CD4-positive, CD25-positive, alpha-beta regulatory T cell (primary cell): ENCODE results near the gene AGFG1. TPM values are rescaled to one million over a fixed set of nuclear protein-coding genes. Genes with fewer than 3 reads are reported as not detected.

Source experiments
- ATAC-seq, 2 donors: fragments of 150-1000 bp; cut with Tn5 transposase; one replicate each; pipeline ENCODE4 v1.10.0; 2021; ENCODE audit warnings: low read depth in 2 of 2, moderate number of reproducible peaks in 2 of 2, moderate library complexity in 1 of 2
- DNase-seq, 3 donors: peaks; one replicate each; pipeline versions ENCODE4 v3.0.0 to v3.0.0-alpha.2; 2012 to 2022; ENCODE audit warnings: mixed read lengths in 1 of 3
- H3K27ac ChIP-seq: one replicate; pipeline ENCODE4 v1.7.0; 2013; ENCODE audit warnings: mild to moderate bottlenecking, low read length; ENCODE audit not compliant: insufficient read depth, poor library complexity, severe bottlenecking
- H3K27me3 ChIP-seq: one replicate; pipeline ENCODE4 v1.7.0; 2013; ENCODE audit warnings: low read length; ENCODE audit not compliant: control insufficient read depth, insufficient read depth
- H3K36me3 ChIP-seq: one replicate; pipeline ENCODE4 v1.7.0; 2013; ENCODE audit warnings: mild to moderate bottlenecking, low read length, moderate library complexity; ENCODE audit not compliant: control insufficient read depth, insufficient read depth
- H3K4me1 ChIP-seq: 2 replicates; pipeline ENCODE4 v1.7.0; 2013; ENCODE audit warnings: mild to moderate bottlenecking, low read length; ENCODE audit not compliant: insufficient read depth, control insufficient read depth, poor library complexity, severe bottlenecking
- H3K4me3 ChIP-seq: one replicate; pipeline ENCODE4 v1.7.0; 2013; ENCODE audit warnings: low read depth, mild to moderate bottlenecking, low read length, moderate library complexity
- H3K9me3 ChIP-seq, 2 experiments: 1 replicate in 1 of 2; 2 replicates in 1 of 2; pipeline ENCODE4 v1.7.0; 2013; ENCODE audit warnings: low read length in 2 of 2, mild to moderate bottlenecking in 1 of 2, moderate library complexity in 1 of 2; ENCODE audit not compliant: control insufficient read depth in 2 of 2
- H3K27ac Mint-ChIP-seq, 3 donors: one replicate each; pipeline ENCODE4 v1.8.0; 2020 to 2022; ENCODE audit warnings: mild to moderate bottlenecking in 3 of 3, mixed read lengths in 3 of 3, moderate library complexity in 2 of 3
- H3K27me3 Mint-ChIP-seq: one replicate; pipeline ENCODE4 v1.8.0; 2022; ENCODE audit warnings: mild to moderate bottlenecking, mixed read lengths
- H3K36me3 Mint-ChIP-seq: one replicate; pipeline ENCODE4 v1.8.0; 2020; ENCODE audit warnings: mixed read lengths
- H3K4me1 Mint-ChIP-seq, 4 donors: one replicate each; pipeline ENCODE4 v1.8.0; 2020 to 2022; ENCODE audit warnings: mixed read lengths in 4 of 4, mild to moderate bottlenecking in 1 of 4
- H3K4me3 Mint-ChIP-seq, 4 donors: one replicate each; pipeline ENCODE4 v1.8.0; 2020 to 2022; ENCODE audit warnings: mild to moderate bottlenecking in 4 of 4, mixed read lengths in 4 of 4, moderate library complexity in 3 of 4
- H3K9me3 Mint-ChIP-seq, 7 donors: one replicate each; pipeline ENCODE4 v1.8.0; 2020 to 2022; ENCODE audit warnings: mixed read lengths in 7 of 7, mild to moderate bottlenecking in 3 of 7, moderate library complexity in 2 of 7
- polyA plus RNA-seq, 4 donors: library from polyadenylated mRNA; unstranded; fragments of 300-500 nt; fragmentation: Illumina TruSeq; gene quantifications; one replicate each; pipeline ENCODE4 v1.2.3, GENCODE V29; 2021
- total RNA-seq: library from RNA; stranded (reverse); gene quantifications from one replicate; pipeline ENCODE4 v1.2.3, GENCODE V29; 2022

Gene AGFG1
- total and polyA plus RNA-seq, 5 donors from 2014 or later: 14.9 to 64.0 (median 24.7) TPM

DNA sequence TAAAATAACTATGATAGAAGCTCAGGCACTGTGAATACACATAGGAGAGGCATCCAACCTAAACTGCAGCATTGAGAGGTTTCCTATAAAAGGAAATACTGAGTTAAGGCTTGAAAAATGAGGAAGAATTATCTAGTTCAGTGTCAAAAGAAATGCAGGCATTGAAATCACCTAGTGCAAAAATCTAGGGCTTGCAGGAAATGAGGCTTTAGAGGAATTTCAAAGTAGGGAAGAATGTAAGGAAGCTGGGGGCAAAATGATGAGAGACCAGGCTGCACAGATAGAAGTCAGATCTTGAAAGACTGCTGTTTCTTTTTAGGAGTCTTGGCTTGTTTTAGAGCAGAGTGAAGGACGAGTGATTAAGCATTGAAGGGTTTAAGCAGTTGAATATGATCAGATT, 98.7 kb downstream of the AGFG1 start:
- no peaks in the 10 kb centered on the region for H3K36me3 Mint-ChIP-seq
- Histone ChIP-seq H3K36me3 (no peaks in the 10 kb centered on the region), H3K27me3 (no peaks in the 10 kb centered on the region), H3K4me3 (no peak overlapping the region), H3K9me3 (no peaks in the 10 kb centered on the region), H3K27ac (no peak overlapping the region), H3K4me1 (no peaks in the 10 kb centered on the region)
- H3K9me3 Mint-ChIP-seq: peaks cover 0 to 2% (median 0%) of the 10 kb centered on the region in 7 donors
- no peak overlapping the region for H3K27ac Mint-ChIP-seq
- H3K4me3 Mint-ChIP-seq: no peak overlapping the region
- DNase-seq: no peak
- H3K27me3 Mint-ChIP-seq: no peaks in the 10 kb centered on the region
- ATAC-seq: no peak
- H3K4me1 Mint-ChIP-seq: peaks cover 0 to 10% (median 1%) of the 10 kb centered on the region in 4 donors

DNA sequence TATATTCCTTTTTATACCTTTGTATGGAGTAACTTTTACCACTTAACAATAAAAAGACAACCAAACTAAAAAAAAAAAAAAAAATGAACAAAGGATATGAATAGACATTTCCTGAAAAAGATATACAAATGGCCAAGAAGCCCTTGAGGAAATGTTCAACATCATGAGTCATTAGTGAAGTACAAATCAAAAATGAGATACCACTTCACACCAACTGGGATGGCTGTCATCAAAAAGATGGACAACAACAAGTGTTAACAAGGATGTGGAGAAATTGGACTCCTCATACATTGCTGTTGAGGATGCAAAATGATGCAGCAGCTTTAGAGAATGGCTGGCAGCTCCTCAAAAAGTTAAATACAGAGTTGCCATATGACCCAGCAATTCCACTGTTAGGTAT, 104.2 kb downstream of the AGFG1 start:
- no peaks in the 10 kb centered on the region for H3K36me3 Mint-ChIP-seq

DNA sequence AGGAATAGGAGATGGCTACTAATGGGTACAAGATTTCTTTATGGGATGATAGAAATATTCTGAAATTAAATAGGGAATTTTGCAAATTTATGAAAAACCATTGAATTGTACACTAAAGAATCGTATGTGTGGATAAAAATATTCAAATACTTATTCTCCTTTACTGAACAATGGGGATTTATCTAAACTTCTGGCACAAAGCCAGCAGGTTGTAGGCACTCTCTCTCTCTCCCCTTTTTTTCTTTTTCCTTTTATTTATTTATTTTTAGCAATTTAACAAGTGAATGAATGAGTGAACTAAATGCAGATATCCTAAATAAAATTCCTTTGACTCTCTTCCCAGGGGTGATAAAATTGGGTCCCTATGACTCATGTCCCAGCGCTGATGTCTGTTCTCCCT, 104.9 kb downstream of the AGFG1 start:
- Histone ChIP-seq H3K4me3 (no peak overlapping the region), H3K4me1 (no peaks in the 10 kb centered on the region), H3K27ac (no peak overlapping the region), H3K36me3 (no peaks in the 10 kb centered on the region), H3K9me3 (peaks cover under 1 to 1% of the 10 kb centered on the region in 2 experiments), H3K27me3 (peaks cover 11% of the 10 kb centered on the region)
- DNase-seq (no peak), ATAC-seq (no peak)
- H3K4me1 Mint-ChIP-seq: peaks cover 0 to 2% (median under 1%) of the 10 kb centered on the region in 4 donors
- H3K27ac Mint-ChIP-seq: no peak overlapping the region
- peak overlapping the region in 1 of 4 donors; percentile 59 for H3K4me3 Mint-ChIP-seq
- no peaks in the 10 kb centered on the region for H3K36me3 Mint-ChIP-seq
- H3K9me3 Mint-ChIP-seq: peaks cover 0 to 2% (median 1%) of the 10 kb centered on the region in 7 donors
- H3K27me3 Mint-ChIP-seq: peaks cover 24% of the 10 kb centered on the region

More for the DNA sequence above, 104.2 kb downstream of the AGFG1 start:
- no peak for ATAC-seq
- Histone ChIP-seq H3K4me3 (no peak overlapping the region), H3K36me3 (no peaks in the 10 kb centered on the region), H3K9me3 (no peaks in the 10 kb centered on the region), H3K27me3 (peaks cover 11% of the 10 kb centered on the region), H3K27ac (no peak overlapping the region), H3K4me1 (no peaks in the 10 kb centered on the region)
- H3K4me1 Mint-ChIP-seq: peaks cover 0 to 2% (median under 1%) of the 10 kb centered on the region in 4 donors
- H3K4me3 Mint-ChIP-seq: no peak overlapping the region
- DNase-seq: no peak
- H3K9me3 Mint-ChIP-seq: peaks cover 0 to 2% (median 0%) of the 10 kb centered on the region in 7 donors
- H3K27me3 Mint-ChIP-seq: peaks cover 19% of the 10 kb centered on the region
- H3K27ac Mint-ChIP-seq: no peak overlapping the region

DNA sequence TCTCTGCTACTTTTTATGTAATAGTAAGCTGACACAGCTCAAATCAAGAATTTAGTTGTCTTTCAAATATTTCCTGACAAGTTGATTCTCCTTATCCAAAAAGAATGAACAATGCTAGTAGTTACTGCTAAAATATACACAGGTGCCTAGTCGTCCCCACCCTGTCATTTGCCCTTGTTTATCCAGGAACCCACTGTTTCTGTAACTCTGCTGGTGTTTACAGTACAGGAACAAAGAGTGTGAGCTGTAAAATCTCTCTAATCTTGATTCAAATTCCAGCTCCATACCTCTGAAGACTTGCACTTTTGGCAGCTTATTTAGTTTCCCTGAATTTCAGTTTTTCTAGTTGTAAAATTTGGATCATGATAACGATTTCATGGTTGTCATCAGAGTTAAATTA, 105.6 kb downstream of the AGFG1 start:
- no peak overlapping the region for H3K4me3 ChIP-seq
- Mint-ChIP-seq H3K4me1 (peaks cover 0 to 2% (median under 1%) of the 10 kb centered on the region in 4 donors), H3K27me3 (peaks cover 24% of the 10 kb centered on the region), H3K27ac (no peak overlapping the region), H3K4me3 (no peak overlapping the region), H3K9me3 (peaks cover 0 to 9% (median 4%) of the 10 kb centered on the region in 7 donors), H3K36me3 (peaks cover 7% of the 10 kb centered on the region)
- no peak overlapping the region for H3K27ac ChIP-seq
- no peak for ATAC-seq
- no peaks in the 10 kb centered on the region for H3K4me1 ChIP-seq
- peaks cover 12% of the 10 kb centered on the region for H3K27me3 ChIP-seq
- no peak for DNase-seq
- H3K36me3 ChIP-seq: peaks cover 2% of the 10 kb centered on the region
- peaks cover 8% of the 10 kb centered on the region in 2 experiments for H3K9me3 ChIP-seq

DNA sequence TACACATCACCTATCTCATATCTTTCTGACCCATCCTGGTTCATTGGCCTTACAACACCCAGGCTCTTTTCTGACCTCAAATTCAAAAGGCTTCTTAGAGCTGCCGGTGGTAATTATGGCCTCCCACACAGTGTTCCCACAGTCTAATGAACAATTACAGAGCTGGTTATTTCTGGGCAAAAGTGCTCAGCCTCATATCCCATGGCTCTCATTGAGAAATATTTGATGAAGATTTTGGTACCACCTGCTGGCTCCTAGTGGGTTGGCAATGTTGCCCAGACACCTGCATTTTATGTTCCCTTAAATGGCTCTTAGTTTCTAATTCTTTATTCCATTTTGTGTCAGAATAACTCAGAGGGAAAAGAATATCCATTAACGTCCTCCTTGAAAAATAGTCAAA, 106.7 kb downstream of the AGFG1 start:
- Mint-ChIP-seq H3K27ac (no peak overlapping the region), H3K4me1 (no peaks in the 10 kb centered on the region), H3K4me3 (no peak overlapping the region), H3K9me3 (peaks cover 0 to 13% (median 6%) of the 10 kb centered on the region in 7 donors), H3K27me3 (peaks cover 27% of the 10 kb centered on the region), H3K36me3 (peaks cover 9% of the 10 kb centered on the region)
- ATAC-seq (no peak), DNase-seq (no peak)
- Histone ChIP-seq H3K27me3 (peaks cover 13% of the 10 kb centered on the region), H3K27ac (no peak overlapping the region), H3K4me1 (no peaks in the 10 kb centered on the region), H3K36me3 (peaks cover 2% of the 10 kb centered on the region), H3K9me3 (peaks cover 13 to 19% of the 10 kb centered on the region in 2 experiments), H3K4me3 (no peak overlapping the region)

DNA sequence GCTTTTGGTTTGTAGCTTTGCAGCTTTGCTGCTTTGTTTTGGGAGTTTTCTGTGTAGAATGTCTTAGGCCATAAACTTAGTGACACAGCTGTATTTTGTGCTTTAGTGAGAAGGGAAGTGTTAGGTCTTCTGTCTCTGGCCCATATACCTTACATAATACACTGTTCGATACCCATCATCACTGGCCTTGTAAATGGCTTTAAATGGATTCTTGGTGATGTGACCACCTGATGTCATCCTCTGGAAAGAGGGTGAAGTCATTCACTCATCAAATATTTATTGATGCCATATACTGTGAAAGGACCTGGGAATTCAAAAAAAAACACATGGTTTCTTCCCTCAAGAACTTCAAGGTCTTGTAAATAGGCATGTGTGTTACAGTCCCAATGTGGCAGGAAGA, 107.8 kb downstream of the AGFG1 start:
- no peak for DNase-seq
- Histone ChIP-seq H3K4me1 (no peaks in the 10 kb centered on the region), H3K36me3 (peaks cover 2% of the 10 kb centered on the region), H3K4me3 (no peak overlapping the region), H3K27ac (no peak overlapping the region), H3K9me3 (peaks cover 13 to 21% of the 10 kb centered on the region in 2 experiments), H3K27me3 (peaks cover 13% of the 10 kb centered on the region)
- Mint-ChIP-seq H3K27ac (no peak overlapping the region), H3K4me3 (no peak overlapping the region), H3K9me3 (peaks cover 0 to 16% (median 6%) of the 10 kb centered on the region in 7 donors), H3K36me3 (peaks cover 9% of the 10 kb centered on the region), H3K4me1 (no peaks in the 10 kb centered on the region), H3K27me3 (peaks cover 36% of the 10 kb centered on the region)
- no peak for ATAC-seq

DNA sequence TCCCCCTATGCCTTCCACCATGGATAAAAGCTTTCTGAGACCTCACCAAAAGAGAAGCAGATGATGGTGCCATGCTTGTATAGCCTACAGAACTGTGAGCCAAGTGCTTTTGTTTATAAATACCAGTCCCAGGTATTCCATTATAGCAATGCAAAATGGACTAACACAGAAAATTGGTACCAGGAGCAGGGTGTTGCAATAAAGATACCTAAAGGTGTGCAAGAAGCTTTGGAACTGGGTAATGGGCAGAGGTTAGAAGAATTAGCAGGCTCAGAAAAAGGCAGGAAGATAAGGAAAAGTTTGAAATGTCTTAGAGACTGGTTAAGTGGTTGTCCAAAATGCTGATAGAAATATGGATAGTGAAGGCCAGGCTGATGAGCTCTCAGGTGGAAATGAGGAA, 110.4 kb downstream of the AGFG1 start:
- H3K27ac Mint-ChIP-seq: no peak overlapping the region
- H3K4me1 Mint-ChIP-seq: no peaks in the 10 kb centered on the region
- H3K4me1 ChIP-seq: no peaks in the 10 kb centered on the region
- H3K9me3 Mint-ChIP-seq: peaks cover 0 to 16% (median 6%) of the 10 kb centered on the region in 7 donors
- H3K27ac ChIP-seq: no peak overlapping the region
- peaks cover 37% of the 10 kb centered on the region for H3K27me3 Mint-ChIP-seq
- H3K9me3 ChIP-seq: peaks cover 13 to 21% of the 10 kb centered on the region in 2 experiments
- DNase-seq: no peak
- H3K27me3 ChIP-seq: peaks cover 8% of the 10 kb centered on the region
- ATAC-seq: no peak
- peaks cover 2% of the 10 kb centered on the region for H3K36me3 ChIP-seq
- H3K36me3 Mint-ChIP-seq: peaks cover 9% of the 10 kb centered on the region
- no peak overlapping the region for H3K4me3 ChIP-seq
- no peak overlapping the region for H3K4me3 Mint-ChIP-seq

DNA sequence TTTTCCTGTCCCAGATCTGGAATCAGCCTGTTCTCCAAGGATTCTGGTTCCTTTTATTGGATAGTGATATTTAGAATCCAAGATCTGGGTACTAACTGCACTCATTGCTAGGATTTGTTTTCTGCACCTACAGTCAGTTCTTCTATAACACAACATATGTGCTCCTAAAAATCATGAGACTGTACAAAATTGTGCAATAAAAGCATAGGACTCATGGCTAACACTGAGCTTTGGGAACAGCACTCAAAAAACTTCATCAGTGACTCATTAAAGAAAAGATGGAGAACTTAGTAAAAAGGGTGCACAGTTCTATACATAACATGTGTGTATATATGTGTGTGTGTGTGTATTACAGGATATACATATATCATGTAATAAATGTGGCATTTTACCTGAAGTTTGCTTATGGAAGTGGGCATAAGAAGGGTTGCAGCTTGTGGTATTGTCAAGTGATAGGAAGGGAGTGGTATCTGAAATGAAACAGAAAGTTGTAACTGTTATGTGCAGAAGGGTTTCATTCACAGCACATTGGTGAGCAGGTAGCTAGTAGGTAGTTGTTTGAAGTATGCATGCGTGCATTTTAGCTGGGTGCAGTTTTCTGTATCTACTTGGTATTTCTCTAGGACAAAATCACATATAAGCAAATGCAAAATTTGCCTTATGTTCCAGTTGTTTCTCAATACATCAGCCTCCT, 120.9 kb downstream of the AGFG1 start:
- Histone ChIP-seq H3K36me3 (no peaks in the 10 kb centered on the region), H3K27ac (no peak overlapping the region), H3K9me3 (no peaks in the 10 kb centered on the region), H3K4me1 (no peaks in the 10 kb centered on the region), H3K4me3 (no peak overlapping the region), H3K27me3 (peaks cover 5% of the 10 kb centered on the region)
- DNase-seq: peak in 1 of 3 donors; percentile 54
- Mint-ChIP-seq H3K27me3 (peaks cover 28% of the 10 kb centered on the region), H3K36me3 (peaks cover 3% of the 10 kb centered on the region), H3K27ac (no peak overlapping the region), H3K9me3 (peaks cover 0 to 5% (median 2%) of the 10 kb centered on the region in 7 donors), H3K4me3 (no peak overlapping the region), H3K4me1 (no peaks in the 10 kb centered on the region)
- no peak for ATAC-seq
